NCI-H748 (cell line): Measurements from ENCODE around the gene TRPT1.

Experiments used
- DNase-seq: peaks from one replicate; lab custom pipeline; 2025; ENCODE audit not compliant: unreplicated experiment; lab: John Stamatoyannopoulos, UW

The TRPT1 gene

GRCh38 chr11:64181506-64182411 is 44.2 kb downstream of the TRPT1 start:
- peak; percentile 23 for DNase-seq

GRCh38 chr11:64180891-64181290 is 45.1 kb downstream of the TRPT1 start:
- no peak for DNase-seq

GRCh38 chr11:64178951-64179639 is 46.9 kb downstream of the TRPT1 start:
- DNase-seq: no peak

GRCh38 chr11:64178203-64178602 is 47.8 kb downstream of the TRPT1 start:
- no peak for DNase-seq

GRCh38 chr11:64176751-64177150 is 49.2 kb downstream of the TRPT1 start:
- DNase-seq: no peak
